Ascending aorta (tissue), 2 donors: Measurements from ENCODE around the gene EPO. TPM values are rescaled to one million over a fixed set of nuclear protein-coding genes. Genes with fewer than 3 reads are reported as not detected.
"Not testable (repeated sequence)": the region's sequence is repeated elsewhere in the genome, so short reads cannot be mapped to it uniquely, and the experiment has no call there.

ENCODE experiments used
- DNase-seq, 2 donors: peaks; one replicate each; pipeline ENCODE4 v3.0.0-alpha.2; 2019; ENCODE audit warnings: low spot score in 2 of 2
- H3K27ac ChIP-seq, 2 donors: fragments of 200-600 bp; sonication (generic); one replicate each; pipeline ENCODE4 v1.5.1; 2016 to 2017; ENCODE audit warnings: mild to moderate bottlenecking in 1 of 2
- H3K27me3 ChIP-seq: fragments of 200-600 bp; sonication (generic); one replicate; pipeline ENCODE4 v1.5.1; 2017
- H3K36me3 ChIP-seq, 2 donors: fragments of 200-600 bp; sonication (generic); one replicate each; pipeline ENCODE4 v1.5.1; 2016
- H3K4me1 ChIP-seq, 2 donors: fragments of 200-600 bp; sonication (generic); one replicate each; pipeline ENCODE4 v1.5.1; 2016 to 2017; ENCODE audit warnings: mild to moderate bottlenecking in 1 of 2
- H3K4me3 ChIP-seq, 2 donors: fragments of 200-600 bp; sonication (generic); one replicate each; pipeline ENCODE4 v1.5.1; 2016 to 2017; ENCODE audit warnings: mild to moderate bottlenecking in 1 of 2
- H3K9me3 ChIP-seq, 2 donors: fragments of 200-600 bp; sonication (generic); one replicate each; pipeline ENCODE4 v1.5.1; 2016
- intact Hi-C: fragments of 100-400 bp; cut with DNase I; formaldehyde crosslinking; loops from one replicate; pipeline ENCODE4 v1.15.1; 2023
- total RNA-seq: library from RNA; depleted of rRNA; stranded (reverse); fragments of >200 nt; gene quantifications from one replicate; pipeline ENCODE4 v1.1.0, GENCODE V29; 2016
- TF ChIP-seq, protein P1 (sequence below), 3 experiments: fragments of 200-600 bp in 2 of 3; fragments of 450-650 bp in 1 of 3; sonication (generic) in 2 of 3; IDR thresholded peaks; one replicate each; pipeline ENCODE4 v1.5.1; 2016 to 2019; ENCODE audit warnings: antibody characterized with exemption in 3 of 3, mild to moderate bottlenecking in 1 of 3, moderate library complexity in 1 of 3

The EPO gene
- total RNA-seq, 1 donor from 2014 or later = not detected

DNA sequence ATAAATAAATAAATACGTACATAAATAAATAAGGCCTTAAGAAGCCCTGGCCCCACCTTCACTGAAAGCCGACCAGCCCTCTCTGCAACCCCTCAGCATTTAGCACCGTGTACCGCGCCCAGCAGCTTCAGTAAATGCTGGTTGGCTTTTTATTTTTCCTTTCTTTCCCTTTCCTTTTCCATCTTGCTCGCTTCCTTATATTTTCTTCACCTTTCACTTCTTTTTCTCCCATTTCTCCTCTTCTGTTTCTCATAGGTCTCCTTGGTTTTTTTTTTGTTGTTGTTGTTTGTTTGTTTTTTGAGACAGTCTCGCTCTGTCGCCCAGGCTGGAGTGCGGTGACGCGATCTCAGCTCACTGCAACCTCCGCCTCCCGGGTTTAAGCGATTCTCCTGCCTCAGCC, 24.3 kb downstream of the EPO start:
- DNase-seq = no peak
- H3K27ac ChIP-seq = no peak overlapping the region
- H3K36me3 ChIP-seq = no peaks in the 10 kb centered on the region
- intact Hi-C loops = no loop called here
- no peaks in the 10 kb centered on the region for H3K4me1 ChIP-seq
- no peaks in the 10 kb centered on the region for H3K9me3 ChIP-seq
- no peaks in the 10 kb centered on the region for H3K27me3 ChIP-seq
- H3K4me3 ChIP-seq = no peak overlapping the region
- TF ChIP-seq, protein P1, sequence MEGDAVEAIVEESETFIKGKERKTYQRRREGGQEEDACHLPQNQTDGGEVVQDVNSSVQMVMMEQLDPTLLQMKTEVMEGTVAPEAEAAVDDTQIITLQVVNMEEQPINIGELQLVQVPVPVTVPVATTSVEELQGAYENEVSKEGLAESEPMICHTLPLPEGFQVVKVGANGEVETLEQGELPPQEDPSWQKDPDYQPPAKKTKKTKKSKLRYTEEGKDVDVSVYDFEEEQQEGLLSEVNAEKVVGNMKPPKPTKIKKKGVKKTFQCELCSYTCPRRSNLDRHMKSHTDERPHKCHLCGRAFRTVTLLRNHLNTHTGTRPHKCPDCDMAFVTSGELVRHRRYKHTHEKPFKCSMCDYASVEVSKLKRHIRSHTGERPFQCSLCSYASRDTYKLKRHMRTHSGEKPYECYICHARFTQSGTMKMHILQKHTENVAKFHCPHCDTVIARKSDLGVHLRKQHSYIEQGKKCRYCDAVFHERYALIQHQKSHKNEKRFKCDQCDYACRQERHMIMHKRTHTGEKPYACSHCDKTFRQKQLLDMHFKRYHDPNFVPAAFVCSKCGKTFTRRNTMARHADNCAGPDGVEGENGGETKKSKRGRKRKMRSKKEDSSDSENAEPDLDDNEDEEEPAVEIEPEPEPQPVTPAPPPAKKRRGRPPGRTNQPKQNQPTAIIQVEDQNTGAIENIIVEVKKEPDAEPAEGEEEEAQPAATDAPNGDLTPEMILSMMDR (IDR thresholded peaks at IDR 0.05) = no peak

DNA sequence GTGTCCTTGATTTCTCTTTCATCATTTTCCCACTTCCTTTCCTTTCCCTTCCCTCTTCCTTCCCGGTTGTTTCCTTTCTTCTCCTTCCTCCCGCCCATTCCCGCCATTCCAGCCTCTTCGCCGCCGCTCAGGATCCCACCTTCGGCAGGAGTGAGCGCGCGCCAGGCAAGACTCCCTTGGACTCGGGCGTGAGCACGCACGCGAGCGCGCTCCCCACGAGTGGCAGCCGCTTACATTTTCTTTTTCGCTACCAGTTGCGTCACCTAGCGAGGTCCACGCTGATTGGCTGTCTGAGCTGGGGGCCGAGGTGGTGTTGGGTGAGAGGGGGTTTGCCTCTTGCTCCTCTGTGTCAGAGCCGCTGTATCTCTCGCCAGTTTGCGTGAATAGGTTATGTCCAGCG, 24.9 kb downstream of the EPO start:
- DNase-seq = no peak

DNA sequence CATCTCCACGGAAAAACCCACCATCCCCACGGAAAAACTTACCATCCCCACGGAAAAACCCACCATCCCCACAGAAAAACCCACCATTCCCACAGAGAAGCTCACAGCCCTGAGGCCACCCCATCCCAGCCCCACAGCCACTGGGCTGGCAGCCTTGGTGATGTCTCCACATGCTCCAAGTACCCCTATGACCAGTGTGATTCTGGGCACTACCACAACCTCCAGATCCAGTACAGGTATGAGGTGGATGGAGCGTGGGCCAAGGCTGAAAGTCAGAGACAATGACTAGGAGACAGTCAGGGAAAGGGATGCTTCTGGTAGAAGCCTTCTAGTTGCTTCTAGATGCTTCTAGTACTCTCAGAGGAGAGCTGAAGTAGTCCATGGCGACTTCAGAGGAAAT, 32.7 kb downstream of the EPO start:
- no peak for DNase-seq
- no peak overlapping the region for H3K27ac ChIP-seq
- H3K36me3 ChIP-seq = no peaks in the 10 kb centered on the region
- H3K4me1 ChIP-seq = no peaks in the 10 kb centered on the region
- intact Hi-C loops = no loop called here
- H3K4me3 ChIP-seq = no peak overlapping the region
- TF ChIP-seq, protein P1 (IDR thresholded peaks at IDR 0.05) = no peak
- H3K9me3 ChIP-seq = no peaks in the 10 kb centered on the region
- H3K27me3 ChIP-seq = no peaks in the 10 kb centered on the region

More for the DNA sequence above, 24.9 kb downstream of the EPO start:
- Histone ChIP-seq H3K9me3 (no peaks in the 10 kb centered on the region), H3K27me3 (no peaks in the 10 kb centered on the region), H3K27ac (no peak overlapping the region), H3K4me3 (peak overlapping the region; percentile 16 to 22), H3K4me1 (no peaks in the 10 kb centered on the region), H3K36me3 (no peaks in the 10 kb centered on the region)
- intact Hi-C loops = no loop called here
- TF ChIP-seq, protein P1 (IDR thresholded peaks at IDR 0.05) = no peak

DNA sequence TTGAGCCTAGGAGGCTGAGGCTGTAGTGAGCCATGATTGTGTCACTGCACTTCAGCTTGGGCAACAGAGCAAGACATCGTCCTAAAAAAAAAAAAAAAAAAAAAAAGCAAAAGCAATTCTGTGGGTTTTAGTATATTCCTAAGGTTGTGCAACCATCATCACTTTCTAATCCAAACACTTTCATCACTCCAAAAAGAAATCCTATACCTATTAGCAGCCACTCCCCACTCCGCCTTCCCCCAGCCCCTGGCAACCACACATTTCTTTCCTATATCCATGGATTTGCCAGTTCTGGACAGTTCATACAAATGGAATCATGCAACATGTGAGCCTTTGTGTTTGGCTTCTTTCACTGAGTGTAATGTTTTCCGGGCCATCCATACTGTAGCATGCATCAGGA, 33.5 kb downstream of the EPO start:
- intact Hi-C loops = no loop called here
- no peak overlapping the region for H3K4me3 ChIP-seq
- H3K9me3 ChIP-seq = no peaks in the 10 kb centered on the region
- no peak for DNase-seq
- H3K4me1 ChIP-seq = no peaks in the 10 kb centered on the region
- no peaks in the 10 kb centered on the region for H3K27me3 ChIP-seq
- no peaks in the 10 kb centered on the region for H3K36me3 ChIP-seq
- TF ChIP-seq, protein P1 (IDR thresholded peaks at IDR 0.05) = no peak
- no peak overlapping the region for H3K27ac ChIP-seq

DNA sequence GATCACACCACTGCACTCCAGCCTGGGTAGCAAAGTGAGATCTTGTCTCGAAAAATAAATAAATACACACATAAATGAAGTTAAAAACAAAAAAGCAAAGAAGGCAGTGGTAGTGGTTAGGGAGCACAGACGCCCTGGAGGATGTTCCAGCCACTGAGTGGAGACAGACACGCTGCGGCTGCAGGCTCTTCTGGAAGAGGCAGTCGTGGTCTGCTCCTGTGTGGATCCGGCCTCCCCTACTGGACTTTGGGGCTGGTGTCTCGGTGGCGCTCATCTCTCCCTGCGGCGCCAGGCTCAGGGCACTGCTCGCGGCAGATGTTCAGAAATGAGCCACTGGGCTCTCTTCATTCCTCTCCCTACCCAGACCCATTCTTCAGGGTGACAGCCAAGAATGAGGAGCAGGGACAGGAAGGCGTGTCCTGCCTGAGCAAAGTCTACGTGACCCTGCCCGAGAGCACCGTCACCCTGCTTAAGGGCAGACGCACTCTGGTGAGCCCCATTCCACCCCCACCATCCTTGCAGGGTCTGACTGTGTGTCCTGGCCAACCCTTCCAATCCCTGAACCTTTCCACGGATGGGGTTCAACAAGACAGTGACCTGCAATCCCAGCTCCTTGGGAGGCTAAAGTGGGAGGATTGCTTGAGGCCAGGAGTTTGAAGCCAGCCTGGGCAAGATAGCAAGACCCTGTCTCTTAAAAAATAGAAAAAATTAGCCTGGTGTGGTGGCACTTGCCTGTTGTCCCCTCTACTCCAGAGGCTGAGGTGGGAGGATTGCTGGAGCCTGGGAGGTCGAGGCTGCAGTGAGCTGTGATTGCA, 39.3 kb downstream of the EPO start:
- no peaks in the 10 kb centered on the region for H3K9me3 ChIP-seq
- H3K4me3 ChIP-seq = no peak overlapping the region
- no peak overlapping the region for H3K27ac ChIP-seq
- intact Hi-C loops = no loop called here
- no peaks in the 10 kb centered on the region for H3K4me1 ChIP-seq
- DNase-seq = no peak
- H3K36me3 ChIP-seq = no peaks in the 10 kb centered on the region
- TF ChIP-seq, protein P1 (IDR thresholded peaks at IDR 0.05) = no peak
- no peaks in the 10 kb centered on the region for H3K27me3 ChIP-seq

DNA sequence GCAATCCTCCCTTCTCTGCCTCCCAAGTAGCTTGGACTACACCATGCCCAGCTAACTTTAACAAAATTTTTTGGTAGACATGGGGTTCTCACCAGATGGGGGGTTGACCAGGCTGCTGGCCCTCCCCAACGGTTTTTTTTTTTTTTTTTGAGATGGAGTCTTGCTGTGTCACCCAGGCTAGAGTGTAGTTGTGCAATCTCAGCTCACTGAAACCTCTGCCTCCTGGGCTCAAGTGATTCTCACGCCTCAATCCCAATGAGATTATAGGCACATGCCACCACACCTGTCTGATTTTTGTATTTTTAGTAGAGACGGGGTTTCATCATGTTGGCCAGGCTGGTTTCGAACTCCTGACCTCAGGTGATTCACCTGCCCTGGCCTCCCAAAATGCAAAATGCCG, 42.6 kb downstream of the EPO start:
- H3K27me3 ChIP-seq, H3K27ac ChIP-seq, H3K9me3 ChIP-seq, H3K4me1 ChIP-seq, intact Hi-C loops, DNase-seq, H3K4me3 ChIP-seq, H3K36me3 ChIP-seq: not testable (repeated sequence)
